HFF-Myc (cell line): ENCODE results near the gene LRRC9.

ENCODE experiments used
- DNase-seq: peaks from one replicate; pipeline ENCODE4 v3.0.0-alpha.2; 2011; ENCODE audit warnings: low read depth; ENCODE audit errors: extremely low read depth
- H3K4me3 ChIP-seq: replicated peaks from 2 replicates; pipeline ENCODE4 v1.5.1; 2011; ENCODE audit warnings: low read depth, mild to moderate bottlenecking, control low read depth, low read length
- CTCF ChIP-seq: IDR thresholded peaks from 2 replicates; pipeline ENCODE4 v1.5.1; 2012; ENCODE audit warnings: mild to moderate bottlenecking, low read depth, low read length, control low read depth; ENCODE audit errors: missing control alignments

The LRRC9 gene

GRCh38 chr14:59897757-59898383 is 22.1 kb upstream of the LRRC9 start:
- no peak overlapping the region for H3K4me3 ChIP-seq
- TF ChIP-seq CTCF: peak; percentile 19
- DNase-seq: no peak

- no peak for DNase-seq
These were observed 19.4 kb upstream of the LRRC9 start for GRCh38 chr14:59900556-59900955.

GRCh38 chr14:59904184-59904583 is 15.8 kb upstream of the LRRC9 start:
- no peak for DNase-seq
- no peak overlapping the region for H3K4me3 ChIP-seq
- TF ChIP-seq CTCF: no peak

More at GRCh38 chr14:59900556-59900955, 19.4 kb upstream of the LRRC9 start:
- H3K4me3 ChIP-seq: no peak overlapping the region
- no peak for TF ChIP-seq CTCF

- DNase-seq: no peak
- H3K4me3 ChIP-seq: no peak overlapping the region
- no peak for TF ChIP-seq CTCF
These were observed 14.8 kb upstream of the LRRC9 start for GRCh38 chr14:59905188-59905587.

GRCh38 chr14:59912443-59912842 is 7.5 kb upstream of the LRRC9 start:
- H3K4me3 ChIP-seq: no peak overlapping the region
- no peak for TF ChIP-seq CTCF
- DNase-seq: no peak

- no peak overlapping the region for H3K4me3 ChIP-seq
- TF ChIP-seq CTCF: no peak
- DNase-seq: no peak
These were observed 6.8 kb upstream of the LRRC9 start for GRCh38 chr14:59913187-59913586.
